HepG2 (cell line): ENCODE data around the gene RRM2. TPM values are rescaled to one million over a fixed set of nuclear protein-coding genes. Genes with fewer than 3 reads are reported as not detected.

Experiments
- HNRNPUL1 ChIP-seq: fragments of 200-400 bp; formaldehyde crosslinking; IDR thresholded peaks from 2 replicates; pipeline ENCODE4 v1.6.1; 2017; ENCODE audit warnings: low read depth, mild to moderate bottlenecking, low read length, moderate library complexity
- HOXA5 ChIP-seq: sonication (generic); formaldehyde crosslinking; IDR thresholded peaks from 2 replicates; pipeline ENCODE4 v1.4.0; 2020; ENCODE audit warnings: missing genetic modification reagents
- KDM1A ChIP-seq: IDR thresholded peaks from 2 replicates; pipeline ENCODE4 v1.6.1; 2016; ENCODE audit warnings: missing compliant biosample characterization
- PHF8 ChIP-seq: sonication (generic); formaldehyde crosslinking; IDR thresholded peaks from 2 replicates; pipeline ENCODE4 v1.5.0; 2020; ENCODE audit warnings: missing genetic modification reagents
- POLR2AphosphoS5 ChIP-seq: IDR thresholded peaks from 2 replicates; pipeline ENCODE4 v1.6.1; 2012; ENCODE audit warnings: low read depth, low read length
- PPARG ChIP-seq: conservative IDR thresholded peaks from 2 replicates; pipeline ENCODE4 v1.6.1; 2016; ENCODE audit warnings: missing biosample characterization, missing genetic modification reagents
- RFX5 ChIP-seq: IDR thresholded peaks from 2 replicates; pipeline ENCODE4 v1.6.1; 2011; ENCODE audit warnings: low read depth, low read length, improper control_type of control experiment
- SALL1 ChIP-seq: sonication (generic); formaldehyde crosslinking; IDR thresholded peaks from 2 replicates; pipeline ENCODE4 v1.8.0; 2022; ENCODE audit warnings: mild to moderate bottlenecking, missing genetic modification reagents
- SNRNP70 ChIP-seq: fragments of 200-400 bp; formaldehyde crosslinking; IDR thresholded peaks from 2 replicates; pipeline ENCODE4 v1.6.1; 2017; ENCODE audit warnings: mild to moderate bottlenecking, low read depth, low read length, moderate library complexity
- SP4 ChIP-seq: sonication (generic); formaldehyde crosslinking; IDR thresholded peaks from 2 replicates; pipeline ENCODE4 v1.8.1; 2023; ENCODE audit warnings: mild to moderate bottlenecking, missing genetic modification reagents
- TCF7 ChIP-seq: sonication (generic); IDR thresholded peaks from 2 replicates; pipeline ENCODE4 v1.6.1; 2016; ENCODE audit warnings: antibody characterized with exemption, low read depth
- U2AF1 ChIP-seq: fragments of 200-400 bp; formaldehyde crosslinking; optimal IDR thresholded peaks from 2 replicates; pipeline ENCODE3; 2017; ENCODE audit warnings: mild to moderate bottlenecking, low read depth, low read length
- ZNF468 ChIP-seq: sonication (generic); formaldehyde crosslinking; IDR thresholded peaks from 2 replicates; pipeline ENCODE4 v1.8.0; 2022; ENCODE audit warnings: mild to moderate bottlenecking, moderate library complexity, missing genetic modification reagents
- ZNF577 ChIP-seq: sonication (generic); formaldehyde crosslinking; IDR thresholded peaks from 2 replicates; pipeline ENCODE4 v1.4.0; 2020; ENCODE audit warnings: mild to moderate bottlenecking, low read depth, missing genetic modification reagents, borderline replicate concordance
- polyA plus RNA-seq, 8 experiments: library from polyadenylated mRNA; depleted of rRNA in 3 of 8; stranded (reverse) in 7 of 8; unstranded in 1 of 8; fragments of >200 nt; fragmentation: Illumina TruSeq in 4 of 8; extraction: Trizol in 4 of 8; gene quantifications; 2 replicates each; pipeline versions ENCODE4 v1.2.1 to v1.2.3, GENCODE V29; 2011 to 2016; ENCODE audit warnings: low read depth in 4 of 8, missing spikeins in 1 of 8, mixed read lengths in 1 of 8; ENCODE audit not compliant: insufficient read depth in 1 of 8
- total RNA-seq, 5 experiments: library from RNA; depleted of rRNA; stranded (reverse); fragments of >200 nt; fragmentation: Illumina TruSeq; extraction: Trizol; gene quantifications; 2 replicates each; pipeline ENCODE4 v1.2.3, GENCODE V29; 2016; ENCODE audit warnings: low read depth in 1 of 5
- TF ChIP-seq, protein P1 (sequence below): sonication (generic); formaldehyde crosslinking; IDR thresholded peaks from 2 replicates; pipeline ENCODE4 v1.4.0; 2020; ENCODE audit warnings: missing genetic modification reagents
- TF ChIP-seq, protein P2 (sequence below): IDR thresholded peaks from 2 replicates; pipeline ENCODE4 v1.6.1; 2016; ENCODE audit warnings: missing compliant biosample characterization, missing genetic modification reagents, borderline replicate concordance
- TF ChIP-seq, protein P3 (sequence below): sonication (generic); formaldehyde crosslinking; IDR thresholded peaks from 2 replicates; pipeline ENCODE4 v1.8.1; 2023; ENCODE audit warnings: mild to moderate bottlenecking, moderate library complexity, missing genetic modification reagents
- TF ChIP-seq, protein P4 (sequence below): sonication (generic); formaldehyde crosslinking; IDR thresholded peaks from 2 replicates; pipeline ENCODE4 v1.4.0; 2020; ENCODE audit warnings: mild to moderate bottlenecking, missing genetic modification reagents, borderline replicate concordance
- TF ChIP-seq, protein P5 (sequence below): IDR thresholded peaks from 2 replicates; pipeline ENCODE4 v1.6.1; 2016; ENCODE audit warnings: low read depth, borderline replicate concordance

Gene RRM2
- total and polyA plus RNA-seq, 2 of the 13 experiments (the other 11 are each of a cell fraction or from before 2014, with no cell fraction given): 31.3 to 150 TPM

DNA sequence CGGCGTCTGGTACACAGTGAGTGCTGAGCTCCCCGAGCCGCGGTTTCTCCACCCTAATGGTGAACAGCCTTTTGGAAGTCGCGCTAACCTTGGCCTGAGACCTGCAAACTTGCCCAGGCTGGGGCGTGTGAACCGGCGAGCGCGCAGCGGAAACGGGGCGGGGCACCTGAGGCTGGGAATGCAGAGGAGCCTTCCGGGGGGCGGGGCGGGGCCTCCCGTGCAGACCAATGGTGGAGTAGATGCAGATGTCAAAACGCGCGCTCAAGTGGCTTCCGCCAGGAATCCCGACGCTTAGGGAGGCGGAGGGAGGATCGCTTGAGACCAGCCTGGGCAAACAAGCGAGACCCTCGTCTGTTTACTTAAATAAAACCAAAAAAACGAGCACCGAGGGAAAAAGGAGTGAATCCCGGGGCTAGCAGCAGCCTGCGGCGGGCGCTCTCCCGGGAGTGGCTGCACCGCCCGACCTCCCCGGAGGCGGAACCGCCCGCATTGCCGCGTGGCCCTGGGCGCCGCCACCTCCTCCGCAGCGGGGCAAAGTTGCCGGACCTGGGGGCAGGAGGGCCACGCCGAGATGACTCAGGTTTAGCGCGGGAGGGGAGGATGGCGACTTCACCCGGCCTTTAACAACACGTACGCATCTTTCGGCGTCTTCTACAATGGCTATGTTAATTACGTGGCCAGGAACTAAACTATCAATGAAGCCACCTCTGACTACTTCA, 2.2 kb upstream of the RRM2 start (continued):
- TF ChIP-seq, protein P1, sequence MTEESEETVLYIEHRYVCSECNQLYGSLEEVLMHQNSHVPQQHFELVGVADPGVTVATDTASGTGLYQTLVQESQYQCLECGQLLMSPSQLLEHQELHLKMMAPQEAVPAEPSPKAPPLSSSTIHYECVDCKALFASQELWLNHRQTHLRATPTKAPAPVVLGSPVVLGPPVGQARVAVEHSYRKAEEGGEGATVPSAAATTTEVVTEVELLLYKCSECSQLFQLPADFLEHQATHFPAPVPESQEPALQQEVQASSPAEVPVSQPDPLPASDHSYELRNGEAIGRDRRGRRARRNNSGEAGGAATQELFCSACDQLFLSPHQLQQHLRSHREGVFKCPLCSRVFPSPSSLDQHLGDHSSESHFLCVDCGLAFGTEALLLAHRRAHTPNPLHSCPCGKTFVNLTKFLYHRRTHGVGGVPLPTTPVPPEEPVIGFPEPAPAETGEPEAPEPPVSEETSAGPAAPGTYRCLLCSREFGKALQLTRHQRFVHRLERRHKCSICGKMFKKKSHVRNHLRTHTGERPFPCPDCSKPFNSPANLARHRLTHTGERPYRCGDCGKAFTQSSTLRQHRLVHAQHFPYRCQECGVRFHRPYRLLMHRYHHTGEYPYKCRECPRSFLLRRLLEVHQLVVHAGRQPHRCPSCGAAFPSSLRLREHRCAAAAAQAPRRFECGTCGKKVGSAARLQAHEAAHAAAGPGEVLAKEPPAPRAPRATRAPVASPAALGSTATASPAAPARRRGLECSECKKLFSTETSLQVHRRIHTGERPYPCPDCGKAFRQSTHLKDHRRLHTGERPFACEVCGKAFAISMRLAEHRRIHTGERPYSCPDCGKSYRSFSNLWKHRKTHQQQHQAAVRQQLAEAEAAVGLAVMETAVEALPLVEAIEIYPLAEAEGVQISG (CRISPR knock-in tag): peak; percentile 91
- TF ChIP-seq PHF8 (CRISPR knock-in tag): peak; percentile 89
- peak; percentile 97 for TF ChIP-seq POLR2AphosphoS5
- TF ChIP-seq SP4: peak; percentile 97
- TF ChIP-seq ZNF577 (CRISPR knock-in tag): no peak
- no peak for TF ChIP-seq HNRNPUL1
- peak; percentile 97 for TF ChIP-seq HOXA5 (CRISPR knock-in tag)
- TF ChIP-seq, protein P2, sequence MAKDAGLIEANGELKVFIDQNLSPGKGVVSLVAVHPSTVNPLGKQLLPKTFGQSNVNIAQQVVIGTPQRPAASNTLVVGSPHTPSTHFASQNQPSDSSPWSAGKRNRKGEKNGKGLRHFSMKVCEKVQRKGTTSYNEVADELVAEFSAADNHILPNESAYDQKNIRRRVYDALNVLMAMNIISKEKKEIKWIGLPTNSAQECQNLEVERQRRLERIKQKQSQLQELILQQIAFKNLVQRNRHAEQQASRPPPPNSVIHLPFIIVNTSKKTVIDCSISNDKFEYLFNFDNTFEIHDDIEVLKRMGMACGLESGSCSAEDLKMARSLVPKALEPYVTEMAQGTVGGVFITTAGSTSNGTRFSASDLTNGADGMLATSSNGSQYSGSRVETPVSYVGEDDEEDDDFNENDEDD: peak; percentile 88
- TF ChIP-seq, protein P3, sequence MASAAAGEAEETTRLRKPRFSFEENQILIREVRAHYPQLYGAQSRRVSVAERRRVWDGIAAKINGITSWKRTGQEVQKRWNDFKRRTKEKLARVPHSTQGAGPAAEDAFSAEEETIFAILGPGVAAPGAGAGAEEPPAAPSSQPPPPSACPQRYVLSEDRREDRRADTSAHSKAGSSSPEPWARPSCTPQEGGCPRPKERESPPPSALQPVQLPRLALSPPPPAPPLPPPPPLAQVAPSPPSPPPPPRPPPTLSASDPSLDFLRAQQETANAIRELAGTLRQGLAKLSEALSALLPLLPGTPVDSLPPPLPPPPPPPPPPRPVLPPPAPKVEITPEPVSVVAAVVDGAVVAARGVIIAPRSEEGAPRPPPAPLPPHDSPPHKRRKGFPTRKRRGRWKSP (CRISPR knock-in tag): peak; percentile 98
- peak; percentile 68 for TF ChIP-seq PPARG (CRISPR knock-in tag)
- TF ChIP-seq RFX5: no peak
- TF ChIP-seq, protein P4, sequence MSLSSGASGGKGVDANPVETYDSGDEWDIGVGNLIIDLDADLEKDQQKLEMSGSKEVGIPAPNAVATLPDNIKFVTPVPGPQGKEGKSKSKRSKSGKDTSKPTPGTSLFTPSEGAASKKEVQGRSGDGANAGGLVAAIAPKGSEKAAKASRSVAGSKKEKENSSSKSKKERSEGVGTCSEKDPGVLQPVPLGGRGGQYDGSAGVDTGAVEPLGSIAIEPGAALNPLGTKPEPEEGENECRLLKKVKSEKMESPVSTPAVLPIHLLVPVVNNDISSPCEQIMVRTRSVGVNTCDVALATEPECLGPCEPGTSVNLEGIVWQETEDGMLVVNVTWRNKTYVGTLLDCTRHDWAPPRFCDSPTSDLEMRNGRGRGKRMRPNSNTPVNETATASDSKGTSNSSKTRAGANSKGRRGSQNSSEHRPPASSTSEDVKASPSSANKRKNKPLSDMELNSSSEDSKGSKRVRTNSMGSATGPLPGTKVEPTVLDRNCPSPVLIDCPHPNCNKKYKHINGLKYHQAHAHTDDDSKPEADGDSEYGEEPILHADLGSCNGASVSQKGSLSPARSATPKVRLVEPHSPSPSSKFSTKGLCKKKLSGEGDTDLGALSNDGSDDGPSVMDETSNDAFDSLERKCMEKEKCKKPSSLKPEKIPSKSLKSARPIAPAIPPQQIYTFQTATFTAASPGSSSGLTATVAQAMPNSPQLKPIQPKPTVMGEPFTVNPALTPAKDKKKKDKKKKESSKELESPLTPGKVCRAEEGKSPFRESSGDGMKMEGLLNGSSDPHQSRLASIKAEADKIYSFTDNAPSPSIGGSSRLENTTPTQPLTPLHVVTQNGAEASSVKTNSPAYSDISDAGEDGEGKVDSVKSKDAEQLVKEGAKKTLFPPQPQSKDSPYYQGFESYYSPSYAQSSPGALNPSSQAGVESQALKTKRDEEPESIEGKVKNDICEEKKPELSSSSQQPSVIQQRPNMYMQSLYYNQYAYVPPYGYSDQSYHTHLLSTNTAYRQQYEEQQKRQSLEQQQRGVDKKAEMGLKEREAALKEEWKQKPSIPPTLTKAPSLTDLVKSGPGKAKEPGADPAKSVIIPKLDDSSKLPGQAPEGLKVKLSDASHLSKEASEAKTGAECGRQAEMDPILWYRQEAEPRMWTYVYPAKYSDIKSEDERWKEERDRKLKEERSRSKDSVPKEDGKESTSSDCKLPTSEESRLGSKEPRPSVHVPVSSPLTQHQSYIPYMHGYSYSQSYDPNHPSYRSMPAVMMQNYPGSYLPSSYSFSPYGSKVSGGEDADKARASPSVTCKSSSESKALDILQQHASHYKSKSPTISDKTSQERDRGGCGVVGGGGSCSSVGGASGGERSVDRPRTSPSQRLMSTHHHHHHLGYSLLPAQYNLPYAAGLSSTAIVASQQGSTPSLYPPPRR (CRISPR knock-in tag): peak; percentile 60
- no peak for TF ChIP-seq U2AF1
- TF ChIP-seq, protein P5, sequence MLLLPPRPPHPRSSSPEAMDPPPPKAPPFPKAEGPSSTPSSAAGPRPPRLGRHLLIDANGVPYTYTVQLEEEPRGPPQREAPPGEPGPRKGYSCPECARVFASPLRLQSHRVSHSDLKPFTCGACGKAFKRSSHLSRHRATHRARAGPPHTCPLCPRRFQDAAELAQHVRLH (CRISPR knock-in tag): peak; percentile 93; the same call in 1 of the 2 replicates
- TF ChIP-seq ZNF468 (CRISPR knock-in tag): no peak
- no peak for TF ChIP-seq TCF7
- no peak for TF ChIP-seq SNRNP70
- no peak; the same call in none of the 2 replicates for TF ChIP-seq KDM1A
- peak; percentile 87 for TF ChIP-seq SALL1 (CRISPR knock-in tag)
